CD14-positive monocyte (primary cell): Measurements from ENCODE around the gene PYCARD. TPM values are rescaled to one million over a fixed set of nuclear protein-coding genes. Genes with fewer than 3 reads are reported as not detected.
A peak's percentile ranks its signal among the peaks of the same experiment; 100 is the strongest.

ENCODE experiments used
- DNase-seq, 3 donors: peaks; one replicate each; pipeline ENCODE4 v3.0.0-alpha.2; 2011 to 2022
- H2AFZ ChIP-seq: 2 replicates; pipeline ENCODE4 v1.6.0; 2012; ENCODE audit warnings: mild to moderate bottlenecking, low read depth, low read length, inconsistent platforms; ENCODE audit not compliant: insufficient read depth, poor library complexity, severe bottlenecking
- H3K27ac ChIP-seq, 2 donors: 1 replicate in 1 of 2; 2 replicates in 1 of 2; pipeline ENCODE4 v1.5.1; 2012 to 2013; ENCODE audit warnings: low read length in 2 of 2, control low read depth in 1 of 2, inconsistent platforms in 1 of 2, low read depth in 1 of 2, mild to moderate bottlenecking in 1 of 2
- H3K27me3 ChIP-seq, 2 donors: one replicate each; pipeline versions ENCODE4 v1.6.0 to v1.6.1; 2011 to 2013; ENCODE audit warnings: low read length in 2 of 2; ENCODE audit not compliant: control insufficient read depth in 2 of 2, insufficient read depth in 2 of 2
- H3K36me3 ChIP-seq, 2 donors: replicated peaks in 1 of 2; 1 replicate in 1 of 2; 2 replicates in 1 of 2; pipeline versions ENCODE4 v1.5.1 to v1.6.1; 2012 to 2013; ENCODE audit warnings: low read length in 2 of 2, control low read depth in 1 of 2, inconsistent platforms in 1 of 2, mild to moderate bottlenecking in 1 of 2; ENCODE audit not compliant: insufficient read depth in 2 of 2, control insufficient read depth in 1 of 2
- H3K4me1 ChIP-seq, 2 donors: 1 replicate in 1 of 2; 2 replicates in 1 of 2; pipeline versions ENCODE4 v1.5.1 to v1.6.1; 2012 to 2013; ENCODE audit warnings: low read length in 2 of 2, control low read depth in 1 of 2, inconsistent platforms in 1 of 2, mild to moderate bottlenecking in 1 of 2, moderate library complexity in 1 of 2; ENCODE audit not compliant: insufficient read depth in 2 of 2, control insufficient read depth in 1 of 2
- H3K4me2 ChIP-seq: replicated peaks from 2 replicates; pipeline ENCODE3; 2012; ENCODE audit warnings: low read length, moderate library complexity, mild to moderate bottlenecking; ENCODE audit not compliant: poor library complexity, severe bottlenecking; ENCODE audit errors: extremely low read depth
- H3K4me3 ChIP-seq, 3 experiments: fragments of 200-600 bp in 1 of 3; sonication (generic) in 1 of 3; replicated peaks in 1 of 3; 1 replicate in 2 of 3; 2 replicates in 1 of 3; pipeline ENCODE4 v1.5.1; 2011 to 2013; ENCODE audit warnings: low read length in 3 of 3, mild to moderate bottlenecking in 3 of 3, control low read depth in 2 of 3, low read depth in 2 of 3, inconsistent platforms in 1 of 3, moderate library complexity in 1 of 3
- H3K79me2 ChIP-seq: 2 replicates; pipeline ENCODE4 v1.6.0; 2012; ENCODE audit warnings: mild to moderate bottlenecking, control low read depth, inconsistent platforms, low read length, moderate library complexity; ENCODE audit not compliant: insufficient read depth
- H3K9ac ChIP-seq: 2 replicates; pipeline ENCODE4 v1.6.0; 2017; ENCODE audit warnings: low read length, mild to moderate bottlenecking; ENCODE audit not compliant: insufficient read depth, poor library complexity, severe bottlenecking
- H3K9me3 ChIP-seq, 2 donors: replicated peaks in 1 of 2; 1 replicate in 1 of 2; 2 replicates in 1 of 2; pipeline versions ENCODE4 v1.5.1 to v1.6.1; 2012 to 2013; ENCODE audit warnings: low read length in 2 of 2, control low read depth in 1 of 2; ENCODE audit not compliant: control insufficient read depth in 1 of 2, insufficient read depth in 1 of 2
- H4K20me1 ChIP-seq: 2 replicates; pipeline ENCODE4 v1.6.0; 2012; ENCODE audit warnings: mild to moderate bottlenecking, low read length, control low read depth, moderate library complexity; ENCODE audit not compliant: insufficient read depth
- H3K27ac Mint-ChIP-seq, 7 donors: one replicate each; pipeline ENCODE4 v1.8.0; 2020; ENCODE audit warnings: mild to moderate bottlenecking in 7 of 7, mixed read lengths in 7 of 7, moderate library complexity in 6 of 7, inconsistent platforms in 2 of 7
- H3K27me3 Mint-ChIP-seq, 3 donors: one replicate each; pipeline ENCODE4 v1.8.0; 2021 to 2022; ENCODE audit warnings: low read depth in 3 of 3, mild to moderate bottlenecking in 3 of 3, mixed read lengths in 3 of 3, moderate library complexity in 3 of 3, inconsistent platforms in 1 of 3
- H3K36me3 Mint-ChIP-seq, 2 donors: one replicate each; pipeline ENCODE4 v1.8.0; 2020; ENCODE audit warnings: mixed read lengths in 2 of 2, inconsistent platforms in 1 of 2, mild to moderate bottlenecking in 1 of 2
- H3K4me1 Mint-ChIP-seq: one replicate; pipeline ENCODE4 v1.8.0; 2020; ENCODE audit warnings: mild to moderate bottlenecking, mixed read lengths
- H3K4me3 Mint-ChIP-seq, 2 donors: one replicate each; pipeline ENCODE4 v1.8.0; 2020; ENCODE audit warnings: mild to moderate bottlenecking in 2 of 2, mixed read lengths in 2 of 2, moderate library complexity in 1 of 2
- H3K9me3 Mint-ChIP-seq, 7 donors: one replicate each; pipeline ENCODE4 v1.8.0; 2020 to 2022; ENCODE audit warnings: mixed read lengths in 7 of 7, mild to moderate bottlenecking in 6 of 7, moderate library complexity in 6 of 7, inconsistent platforms in 2 of 7
- WGBS: methylation state at CpG from one replicate; pipeline ENCODE4 v1.1.5; 2013; ENCODE audit warnings: missing lambda C conversion rate; ENCODE audit not compliant: insufficient coverage; 5-methylcytosine and 5-hydroxymethylcytosine counted together
- intact Hi-C, 2 donors: fragments of 100-400 bp; cut with micrococcal nuclease; formaldehyde crosslinking; loops; one replicate each; pipeline versions ENCODE4 v1.15.0 to v1.15.1; 2023
- polyA plus RNA-seq, 3 donors: library from polyadenylated mRNA; depleted of rRNA in 1 of 3; unstranded in 2 of 3; stranded (reverse) in 1 of 3; fragments of 300-500 nt in 2 of 3; fragments of >200 nt in 1 of 3; fragmentation: Illumina TruSeq in 2 of 3; gene quantifications; 1 replicate in 2 of 3; 2 replicates in 1 of 3; pipeline ENCODE4 v1.2.3, GENCODE V29; 2012 to 2021
- TF ChIP-seq, protein P1 (sequence below): fragments of 200-600 bp; IDR thresholded peaks from one replicate; pipeline ENCODE4 v1.8.0; 2022; ENCODE audit warnings: antibody characterized with exemption, mild to moderate bottlenecking

The PYCARD gene
- polyA plus RNA-seq, 3 donors: 214 to 400 (median 374) TPM

DNA sequence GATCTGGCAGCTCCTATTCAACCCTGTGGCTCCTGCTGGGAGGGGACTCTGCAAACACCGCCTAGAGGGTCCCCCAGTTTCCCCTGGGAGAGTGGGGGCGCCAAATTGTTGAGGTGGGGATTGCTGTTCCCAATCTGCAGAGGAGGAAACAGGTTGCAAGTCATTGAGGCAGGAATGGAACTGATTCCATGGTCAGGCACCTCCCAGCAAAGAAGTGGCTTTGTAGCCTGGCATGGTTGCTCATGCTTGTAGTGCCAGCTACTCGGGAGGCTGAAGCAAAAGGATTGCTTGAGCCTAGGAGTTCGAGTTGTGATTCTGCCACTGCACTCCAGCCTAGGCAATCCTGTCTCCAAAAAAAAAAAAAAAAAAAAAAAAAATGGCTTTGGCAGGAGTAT lies 14.6 kb upstream of the PYCARD start:
- Histone ChIP-seq H3K27ac (no peak overlapping the region), H3K4me1 (peaks cover 34 to 45% of the 10 kb centered on the region in 2 donors), H3K4me2 (peak overlapping the region; percentile 90), H3K9ac (no peak overlapping the region), H3K4me3 (peak overlapping the region in 1 of 3 experiments; percentile 79), H3K9me3 (peaks cover 0 to 4% of the 10 kb centered on the region in 2 donors), H3K36me3 (no peaks in the 10 kb centered on the region), H4K20me1 (no peaks in the 10 kb centered on the region), H3K27me3 (peaks cover 9 to 59% of the 10 kb centered on the region in 2 donors), H2AFZ (peak overlapping the region; percentile 76), H3K79me2 (no peaks in the 10 kb centered on the region)
- Mint-ChIP-seq H3K27ac (peak overlapping the region in 1 of 7 donors; percentile 88), H3K36me3 (peaks cover 15 to 16% of the 10 kb centered on the region in 2 donors), H3K4me1 (peaks cover 43% of the 10 kb centered on the region), H3K9me3 (peaks cover 0 to 10% (median 7%) of the 10 kb centered on the region in 7 donors), H3K27me3 (peaks cover 65 to 81% (median 65%) of the 10 kb centered on the region in 3 donors), H3K4me3 (peak overlapping the region; percentile 81 to 97)
- WGBS: 42% methylated on average over 2 of the region's 4 CpGs
- DNase-seq: no peak
- intact Hi-C loops: loop anchor here (2.0 to 10.0 kb wide), 3 partner anchors 14 to 62 kb away; partner anchors contain the start of genes ITGAM (in 2 of the 2), PRSS36 (in 1 of the 2) and PYCARD (in 1 of the 2)
- TF ChIP-seq, protein P1, sequence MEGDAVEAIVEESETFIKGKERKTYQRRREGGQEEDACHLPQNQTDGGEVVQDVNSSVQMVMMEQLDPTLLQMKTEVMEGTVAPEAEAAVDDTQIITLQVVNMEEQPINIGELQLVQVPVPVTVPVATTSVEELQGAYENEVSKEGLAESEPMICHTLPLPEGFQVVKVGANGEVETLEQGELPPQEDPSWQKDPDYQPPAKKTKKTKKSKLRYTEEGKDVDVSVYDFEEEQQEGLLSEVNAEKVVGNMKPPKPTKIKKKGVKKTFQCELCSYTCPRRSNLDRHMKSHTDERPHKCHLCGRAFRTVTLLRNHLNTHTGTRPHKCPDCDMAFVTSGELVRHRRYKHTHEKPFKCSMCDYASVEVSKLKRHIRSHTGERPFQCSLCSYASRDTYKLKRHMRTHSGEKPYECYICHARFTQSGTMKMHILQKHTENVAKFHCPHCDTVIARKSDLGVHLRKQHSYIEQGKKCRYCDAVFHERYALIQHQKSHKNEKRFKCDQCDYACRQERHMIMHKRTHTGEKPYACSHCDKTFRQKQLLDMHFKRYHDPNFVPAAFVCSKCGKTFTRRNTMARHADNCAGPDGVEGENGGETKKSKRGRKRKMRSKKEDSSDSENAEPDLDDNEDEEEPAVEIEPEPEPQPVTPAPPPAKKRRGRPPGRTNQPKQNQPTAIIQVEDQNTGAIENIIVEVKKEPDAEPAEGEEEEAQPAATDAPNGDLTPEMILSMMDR: no peak

- peaks cover 9 to 55% of the 10 kb centered on the region in 2 donors for H3K27me3 ChIP-seq
- no peaks in the 10 kb centered on the region for H4K20me1 ChIP-seq
- Mint-ChIP-seq H3K27me3 (peaks cover 65 to 77% (median 65%) of the 10 kb centered on the region in 3 donors), H3K9me3 (peaks cover 0 to 10% (median 7%) of the 10 kb centered on the region in 7 donors), H3K27ac (peak within 1 kb of the TSS in 2 of 7 donors; percentile 9 to 88), H3K4me1 (peaks cover 42% of the 10 kb centered on the region), H3K4me3 (peak within 1 kb of the TSS; percentile 81 to 97), H3K36me3 (peaks cover 16 to 17% of the 10 kb centered on the region in 2 donors)
- DNase-seq: peak in 1 of 3 donors; percentile 36
- H3K9ac ChIP-seq: peak within 1 kb of the TSS; percentile 19
- peak within 1 kb of the TSS; percentile 90 for H3K4me2 ChIP-seq
- peak within 1 kb of the TSS in 2 of 3 experiments; percentile 52 to 79 for H3K4me3 ChIP-seq
- H3K4me1 ChIP-seq: peaks cover 34 to 41% of the 10 kb centered on the region in 2 donors
- WGBS: 2% methylated on average over 52 of the region's 52 CpGs
- TF ChIP-seq, protein P1: no peak
- no peak within 1 kb of the TSS for H3K27ac ChIP-seq
- H3K36me3 ChIP-seq: no peaks in the 10 kb centered on the region
- intact Hi-C loops: loop anchor here (2.0 to 10.0 kb wide), 3 partner anchors 14 to 62 kb away; partner anchors contain the start of genes ITGAM (in 2 of the 2), PRSS36 (in 1 of the 2) and PYCARD (in 1 of the 2)
- peak within 1 kb of the TSS; percentile 89 for H2AFZ ChIP-seq
- H3K79me2 ChIP-seq: no peaks in the 10 kb centered on the region
- peaks cover 0 to 4% of the 10 kb centered on the region in 2 donors for H3K9me3 ChIP-seq
These were observed 14.0 kb upstream of the PYCARD start, which contains the start of gene PYDC1 for GRCh38 chr16:31216422-31217135. TSS of gene PYDC1 (minus strand) at chr16:31217135. CDS start at chr16:31217028, 107 bp downstream.
